Measurements from ENCODE around the gene SPIRE2.
"Not testable (repeated sequence)": the region's sequence is repeated elsewhere in the genome, so short reads cannot be mapped to it uniquely, and the experiment has no call there.

SPIRE2 gene

GRCh38 chr16:89871895-89872294 lies 43.6 kb downstream of the SPIRE2 start:
- no peak overlapping the region for H3K4me3 ChIP-seq (ENCODE audit: low read depth, low read length)
- H3K9ac ChIP-seq (ENCODE audit: low read length): no peak overlapping the region
- H3K27me3 ChIP-seq (ENCODE audit: control insufficient read depth, insufficient read depth, low read length): no peaks in the 10 kb centered on the region
- H3K4me1 ChIP-seq (ENCODE audit: control insufficient read depth, insufficient read depth, low read length): peaks cover 11% of the 10 kb centered on the region; the same call in 1 of the 2 replicates
- peaks cover 21% of the 10 kb centered on the region for H3K36me3 ChIP-seq (ENCODE audit: control insufficient read depth, insufficient read depth, low read length)
- peaks cover 9% of the 10 kb centered on the region for H3K9me3 ChIP-seq (ENCODE audit: control insufficient read depth, insufficient read depth, low read depth, low read length)
- H3K27ac ChIP-seq (ENCODE audit: low read depth, low read length): no peak overlapping the region

- Histone ChIP-seq H3K36me3 (ENCODE audit: control insufficient read depth, insufficient read depth, low read length) (peaks cover 22% of the 10 kb centered on the region), H3K27ac (ENCODE audit: low read depth, low read length) (peak within 1 kb of the TSS; percentile 96), H3K27me3 (ENCODE audit: control insufficient read depth, insufficient read depth, low read length) (no peaks in the 10 kb centered on the region), H3K4me1 (ENCODE audit: control insufficient read depth, insufficient read depth, low read length) (peaks cover 11% of the 10 kb centered on the region; the same call in 1 of the 2 replicates), H3K4me3 (ENCODE audit: low read depth, low read length) (peak within 1 kb of the TSS; percentile 83), H3K9ac (ENCODE audit: low read length) (peak within 1 kb of the TSS; percentile 99), H3K9me3 (ENCODE audit: control insufficient read depth, insufficient read depth, low read depth, low read length) (peaks cover under 1% of the 10 kb centered on the region; the same call in 1 of the 2 replicates)
Observed at GRCh38 chr16:89873109-89873971, 45.1 kb downstream of the SPIRE2 start, which contains the start of gene TCF25. TCF25 (plus strand) TSS chr16:89873592; CDS start chr16:89873668, 76 bp downstream.

- Histone ChIP-seq H3K4me1 (ENCODE audit: control insufficient read depth, insufficient read depth, low read length) (peaks cover 11% of the 10 kb centered on the region; the same call in 1 of the 2 replicates), H3K36me3 (ENCODE audit: control insufficient read depth, insufficient read depth, low read length) (peaks cover 30% of the 10 kb centered on the region), H3K9me3 (ENCODE audit: control insufficient read depth, insufficient read depth, low read depth, low read length) (no peaks in the 10 kb centered on the region), H3K9ac (ENCODE audit: low read length) (peak overlapping the region; percentile 58), H3K27me3 (ENCODE audit: control insufficient read depth, insufficient read depth, low read length) (no peaks in the 10 kb centered on the region), H3K27ac (ENCODE audit: low read depth, low read length) (peak overlapping the region; percentile 96; the same call in 1 of the 2 replicates), H3K4me3 (ENCODE audit: low read depth, low read length) (peak overlapping the region; percentile 83)
Observed at GRCh38 chr16:89873972-89874689, 45.9 kb downstream of the SPIRE2 start.

GRCh38 chr16:89879123-89879522 lies 50.8 kb downstream of the SPIRE2 start:
- not testable (repeated sequence) for H3K4me3 ChIP-seq (ENCODE audit: low read depth, low read length); H3K27me3 ChIP-seq (ENCODE audit: control insufficient read depth, insufficient read depth, low read length); H3K9ac ChIP-seq (ENCODE audit: low read length); H3K27ac ChIP-seq (ENCODE audit: low read depth, low read length); H3K9me3 ChIP-seq (ENCODE audit: control insufficient read depth, insufficient read depth, low read depth, low read length); H3K4me1 ChIP-seq (ENCODE audit: control insufficient read depth, insufficient read depth, low read length)
- H3K36me3 ChIP-seq (ENCODE audit: control insufficient read depth, insufficient read depth, low read length): peaks cover 56% of the 10 kb centered on the region

- Histone ChIP-seq H3K27ac (ENCODE audit: low read depth, low read length) (peak overlapping the region; percentile 9; the same call in 1 of the 2 replicates), H3K27me3 (ENCODE audit: control insufficient read depth, insufficient read depth, low read length) (no peaks in the 10 kb centered on the region), H3K9ac (ENCODE audit: low read length) (no peak overlapping the region), H3K9me3 (ENCODE audit: control insufficient read depth, insufficient read depth, low read depth, low read length) (no peaks in the 10 kb centered on the region), H3K4me1 (ENCODE audit: control insufficient read depth, insufficient read depth, low read length) (no peaks in the 10 kb centered on the region), H3K36me3 (ENCODE audit: control insufficient read depth, insufficient read depth, low read length) (peaks cover 64% of the 10 kb centered on the region), H3K4me3 (ENCODE audit: low read depth, low read length) (no peak overlapping the region)
Observed at GRCh38 chr16:89880477-89881367, 52.4 kb downstream of the SPIRE2 start.

- Histone ChIP-seq H3K4me1 (ENCODE audit: control insufficient read depth, insufficient read depth, low read length) (no peaks in the 10 kb centered on the region), H3K27me3 (ENCODE audit: control insufficient read depth, insufficient read depth, low read length) (no peaks in the 10 kb centered on the region), H3K9ac (ENCODE audit: low read length) (no peak overlapping the region), H3K4me3 (ENCODE audit: low read depth, low read length) (no peak overlapping the region), H3K9me3 (ENCODE audit: control insufficient read depth, insufficient read depth, low read depth, low read length) (no peaks in the 10 kb centered on the region), H3K27ac (ENCODE audit: low read depth, low read length) (no peak overlapping the region), H3K36me3 (ENCODE audit: control insufficient read depth, insufficient read depth, low read length) (peaks cover 62% of the 10 kb centered on the region)
Observed at GRCh38 chr16:89881368-89881730, 53.1 kb downstream of the SPIRE2 start.

- Histone ChIP-seq H3K9ac (ENCODE audit: low read length) (no peak overlapping the region), H3K36me3 (ENCODE audit: control insufficient read depth, insufficient read depth, low read length) (peaks cover 73% of the 10 kb centered on the region), H3K27ac (ENCODE audit: low read depth, low read length) (no peak overlapping the region), H3K4me3 (ENCODE audit: low read depth, low read length) (no peak overlapping the region), H3K27me3 (ENCODE audit: control insufficient read depth, insufficient read depth, low read length) (no peaks in the 10 kb centered on the region), H3K9me3 (ENCODE audit: control insufficient read depth, insufficient read depth, low read depth, low read length) (no peaks in the 10 kb centered on the region), H3K4me1 (ENCODE audit: control insufficient read depth, insufficient read depth, low read length) (no peaks in the 10 kb centered on the region)
Observed at GRCh38 chr16:89883346-89884040, 55.2 kb downstream of the SPIRE2 start.

- H3K27ac ChIP-seq (ENCODE audit: low read depth, low read length): no peak overlapping the region
- H3K4me3 ChIP-seq (ENCODE audit: low read depth, low read length): no peak overlapping the region
- H3K9ac ChIP-seq (ENCODE audit: low read length): no peak overlapping the region
- no peaks in the 10 kb centered on the region for H3K4me1 ChIP-seq (ENCODE audit: control insufficient read depth, insufficient read depth, low read length)
- H3K36me3 ChIP-seq (ENCODE audit: control insufficient read depth, insufficient read depth, low read length): peaks cover 68% of the 10 kb centered on the region
- H3K27me3 ChIP-seq (ENCODE audit: control insufficient read depth, insufficient read depth, low read length): no peaks in the 10 kb centered on the region
- no peaks in the 10 kb centered on the region for H3K9me3 ChIP-seq (ENCODE audit: control insufficient read depth, insufficient read depth, low read depth, low read length)
Observed at GRCh38 chr16:89884041-89884421, 55.8 kb downstream of the SPIRE2 start.

GRCh38 chr16:89887243-89887642 lies 59.0 kb downstream of the SPIRE2 start:
- H3K9me3 ChIP-seq (ENCODE audit: control insufficient read depth, insufficient read depth, low read depth, low read length): no peaks in the 10 kb centered on the region
- H3K9ac ChIP-seq (ENCODE audit: low read length): no peak overlapping the region
- H3K4me3 ChIP-seq (ENCODE audit: low read depth, low read length): no peak overlapping the region
- no peak overlapping the region for H3K27ac ChIP-seq (ENCODE audit: low read depth, low read length)
- H3K4me1 ChIP-seq (ENCODE audit: control insufficient read depth, insufficient read depth, low read length): no peaks in the 10 kb centered on the region
- no peaks in the 10 kb centered on the region for H3K27me3 ChIP-seq (ENCODE audit: control insufficient read depth, insufficient read depth, low read length)
- H3K36me3 ChIP-seq (ENCODE audit: control insufficient read depth, insufficient read depth, low read length): peaks cover 78% of the 10 kb centered on the region

- Histone ChIP-seq H3K27me3 (ENCODE audit: control insufficient read depth, insufficient read depth, low read length) (no peaks in the 10 kb centered on the region), H3K27ac (ENCODE audit: low read depth, low read length) (no peak overlapping the region), H3K4me3 (ENCODE audit: low read depth, low read length) (no peak overlapping the region), H3K9ac (ENCODE audit: low read length) (no peak overlapping the region), H3K4me1 (ENCODE audit: control insufficient read depth, insufficient read depth, low read length) (no peaks in the 10 kb centered on the region), H3K36me3 (ENCODE audit: control insufficient read depth, insufficient read depth, low read length) (peaks cover 77% of the 10 kb centered on the region), H3K9me3 (ENCODE audit: control insufficient read depth, insufficient read depth, low read depth, low read length) (no peaks in the 10 kb centered on the region)
Observed at GRCh38 chr16:89890200-89890599, 61.9 kb downstream of the SPIRE2 start.
